Neuronal stem cell (in vitro differentiated cells): ENCODE data around the gene EFCAB13.

Experiments used
- DNase-seq: peaks from one replicate; pipeline ENCODE4 v3.0.0-alpha.2; 2013; ENCODE audit warnings: low spot score
- H2AFZ ChIP-seq: one replicate; pipeline ENCODE4 v1.6.1; 2013; ENCODE audit warnings: mild to moderate bottlenecking, low read length, inconsistent platforms
- H2AK5ac ChIP-seq: 2 replicates; pipeline ENCODE4 v1.6.1; 2013; ENCODE audit warnings: low read depth, mild to moderate bottlenecking, inconsistent platforms, low read length, moderate library complexity, mixed read lengths
- H2BK120ac ChIP-seq: 2 replicates; pipeline ENCODE4 v1.6.1; 2013; ENCODE audit warnings: low read depth, mild to moderate bottlenecking, inconsistent platforms, low read length, moderate library complexity, mixed read lengths
- H2BK12ac ChIP-seq: one replicate; pipeline ENCODE4 v1.6.1; 2013; ENCODE audit warnings: low read length, inconsistent platforms
- H2BK15ac ChIP-seq: 2 replicates; pipeline ENCODE4 v1.6.1; 2013; ENCODE audit warnings: mild to moderate bottlenecking, low read length, inconsistent platforms, mixed read lengths
- H2BK5ac ChIP-seq: one replicate; pipeline ENCODE4 v1.6.1; 2013; ENCODE audit warnings: inconsistent platforms, mild to moderate bottlenecking, low read length, moderate library complexity
- H3K14ac ChIP-seq: one replicate; pipeline ENCODE4 v1.6.1; 2013; ENCODE audit warnings: low read length, inconsistent platforms
- H3K18ac ChIP-seq: 2 replicates; pipeline ENCODE4 v1.6.1; 2013; ENCODE audit warnings: low read length, inconsistent platforms
- H3K23ac ChIP-seq: 2 replicates; pipeline ENCODE4 v1.6.1; 2013; ENCODE audit warnings: low read depth, mild to moderate bottlenecking, mixed read lengths, low read length, inconsistent platforms; ENCODE audit not compliant: poor library complexity
- H3K27ac ChIP-seq: replicated peaks from 3 replicates; pipeline ENCODE4 v1.5.1; 2013; ENCODE audit warnings: low read length, inconsistent platforms
- H3K27me3 ChIP-seq, 3 experiments: 2 replicates each; pipeline ENCODE4 v1.6.1; 2013; ENCODE audit warnings: low read length in 3 of 3, mild to moderate bottlenecking in 2 of 3, inconsistent platforms in 1 of 3, low read depth in 1 of 3, mixed read lengths in 1 of 3, moderate library complexity in 1 of 3; ENCODE audit not compliant: control insufficient read depth in 3 of 3, insufficient read depth in 3 of 3
- H3K36me3 ChIP-seq, 2 donors: replicated peaks in 1 of 2; 2 replicates each; pipeline ENCODE4 v1.6.1; 2013; ENCODE audit warnings: low read length in 2 of 2; ENCODE audit not compliant: control insufficient read depth in 2 of 2, insufficient read depth in 2 of 2
- H3K4ac ChIP-seq: 2 replicates; pipeline ENCODE4 v1.6.1; 2013; ENCODE audit warnings: inconsistent platforms, mild to moderate bottlenecking, low read length, moderate library complexity
- H3K4me1 ChIP-seq, 2 donors: 1 replicate in 1 of 2; 2 replicates in 1 of 2; pipeline ENCODE4 v1.6.1; 2013; ENCODE audit warnings: low read length in 2 of 2, low read depth in 1 of 2; ENCODE audit not compliant: control insufficient read depth in 2 of 2, insufficient read depth in 1 of 2
- H3K4me2 ChIP-seq: one replicate; pipeline ENCODE4 v1.6.1; 2013; ENCODE audit warnings: mild to moderate bottlenecking, low read length, inconsistent platforms; ENCODE audit not compliant: insufficient read depth, poor library complexity, severe bottlenecking
- H3K4me3 ChIP-seq, 2 donors: 2 replicates each; pipeline ENCODE4 v1.5.1; 2013; ENCODE audit warnings: low read length in 2 of 2, mild to moderate bottlenecking in 2 of 2, inconsistent platforms in 1 of 2, moderate library complexity in 1 of 2
- H3K79me1 ChIP-seq: one replicate; pipeline ENCODE4 v1.6.1; 2013; ENCODE audit warnings: low read depth, mild to moderate bottlenecking, inconsistent platforms, low read length, moderate library complexity
- H3K9ac ChIP-seq: one replicate; pipeline ENCODE4 v1.6.1; 2013; ENCODE audit warnings: mild to moderate bottlenecking, low read depth, low read length, inconsistent platforms; ENCODE audit not compliant: poor library complexity
- H3K9me3 ChIP-seq, 2 donors: replicated peaks in 1 of 2; 2 replicates each; pipeline versions ENCODE3 to v1.6.1; 2013; ENCODE audit warnings: low read length in 2 of 2, mild to moderate bottlenecking in 2 of 2, inconsistent platforms in 1 of 2, low read depth in 1 of 2, mixed read lengths in 1 of 2, moderate library complexity in 1 of 2; ENCODE audit not compliant: control insufficient read depth in 2 of 2, insufficient read depth in 1 of 2
- H4K8ac ChIP-seq: one replicate; pipeline ENCODE4 v1.6.1; 2013; ENCODE audit warnings: low read depth, mild to moderate bottlenecking, inconsistent platforms, low read length, moderate library complexity
- H4K91ac ChIP-seq: one replicate; pipeline ENCODE4 v1.6.1; 2013; ENCODE audit warnings: low read length, low read depth, mild to moderate bottlenecking, inconsistent platforms; ENCODE audit not compliant: poor library complexity
- WGBS, 2 donors: extraction: QIAGEN DNeasy Blood & Tissue Kit; methylation state at CpG; one replicate each; pipeline ENCODE4 v1.1.7; 2013; ENCODE audit warnings: missing lambda C conversion rate in 2 of 2, mixed read lengths in 1 of 2; ENCODE audit not compliant: insufficient read length in 2 of 2, insufficient replicate concordance in 1 of 2; ENCODE audit errors: extremely low coverage in 2 of 2; 5-methylcytosine and 5-hydroxymethylcytosine counted together

EFCAB13 gene

GRCh38 chr17:47276444-47276843, 47.3 kb upstream of the EFCAB13 start:
- Histone ChIP-seq H3K9ac (no peak overlapping the region), H3K18ac (peak overlapping the region; percentile 81), H3K4me3 (no peak overlapping the region), H3K4me1 (peaks cover 23 to 42% of the 10 kb centered on the region in 2 donors), H3K14ac (no peak overlapping the region), H4K8ac (no peak overlapping the region), H3K4ac (no peak overlapping the region), H4K91ac (no peak overlapping the region), H3K27me3 (no peaks in the 10 kb centered on the region), H3K9me3 (no peaks in the 10 kb centered on the region), H2BK12ac (peak overlapping the region; percentile 75), H3K36me3 (no peaks in the 10 kb centered on the region), H2BK15ac (peak overlapping the region; percentile 50), H3K4me2 (no peak overlapping the region), H2AK5ac (peak overlapping the region; percentile 12), H3K79me1 (no peaks in the 10 kb centered on the region), H3K27ac (no peak overlapping the region), H2BK120ac (no peak overlapping the region), H2AFZ (peak overlapping the region; percentile 83), H2BK5ac (peak overlapping the region; percentile 57), H3K23ac (no peak overlapping the region)
- no CpG with 5 or more reads among the region's 3 CpGs for WGBS, 2 donors
- DNase-seq = no peak

DNA sequence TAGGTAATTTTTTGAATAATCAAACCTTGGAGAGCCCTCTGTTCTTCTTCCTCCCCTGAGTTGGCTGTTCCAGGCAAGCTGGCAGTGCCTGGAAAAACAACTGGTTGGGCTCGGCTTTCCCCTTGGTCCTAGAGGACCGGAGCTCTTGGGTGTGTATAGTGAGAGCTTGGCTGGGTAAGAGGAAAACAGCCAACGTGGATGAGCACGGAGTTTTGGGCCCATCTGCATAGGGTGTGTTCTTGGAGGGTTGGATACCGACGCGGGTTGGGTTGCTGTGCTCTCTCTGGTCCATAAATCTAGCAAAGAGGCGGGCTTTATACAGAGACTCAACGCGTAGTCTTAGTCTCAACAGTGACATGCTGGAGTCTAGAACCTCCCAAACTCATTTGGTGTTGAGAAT, 46.9 kb upstream of the EFCAB13 start:
- no peak overlapping the region for H3K23ac ChIP-seq
- H4K91ac ChIP-seq = no peak overlapping the region
- no peak overlapping the region for H3K9ac ChIP-seq
- WGBS, 2 donors = no CpG with 5 or more reads among the region's 10 CpGs
- no peak overlapping the region for H2BK5ac ChIP-seq
- no peaks in the 10 kb centered on the region for H3K9me3 ChIP-seq
- H3K18ac ChIP-seq = no peak overlapping the region
- H4K8ac ChIP-seq = no peak overlapping the region
- peaks cover 23 to 42% of the 10 kb centered on the region in 2 donors for H3K4me1 ChIP-seq
- H3K27ac ChIP-seq = no peak overlapping the region
- no peak overlapping the region for H3K4ac ChIP-seq
- peak overlapping the region; percentile 83 for H2AFZ ChIP-seq
- no peak overlapping the region for H2BK120ac ChIP-seq
- no peak overlapping the region for H2BK15ac ChIP-seq
- H3K4me3 ChIP-seq = no peak overlapping the region
- H3K4me2 ChIP-seq = no peak overlapping the region
- no peaks in the 10 kb centered on the region for H3K36me3 ChIP-seq
- no peak overlapping the region for H2BK12ac ChIP-seq
- no peak overlapping the region for H2AK5ac ChIP-seq
- no peak for DNase-seq
- H3K27me3 ChIP-seq = no peaks in the 10 kb centered on the region
- no peaks in the 10 kb centered on the region for H3K79me1 ChIP-seq
- H3K14ac ChIP-seq = no peak overlapping the region

DNA sequence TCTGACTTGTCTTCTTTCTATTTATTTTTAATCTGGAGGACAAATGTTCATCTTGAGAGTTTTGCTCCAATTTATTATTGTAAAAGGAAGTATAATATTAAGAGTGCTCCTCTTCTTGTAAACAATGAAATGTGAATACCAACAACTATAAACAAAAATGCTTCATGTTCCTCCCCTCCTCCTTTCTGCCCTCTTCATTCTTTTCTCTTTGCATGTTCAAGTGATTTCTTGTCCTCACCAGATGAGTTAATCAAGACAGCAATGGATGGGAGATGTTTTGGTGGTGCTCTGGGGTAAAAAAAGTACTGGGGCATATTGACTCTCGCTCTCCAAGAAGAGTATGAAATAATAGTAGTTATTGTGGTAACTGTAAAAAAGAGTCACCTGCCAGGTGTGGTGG, 45.8 kb upstream of the EFCAB13 start:
- Histone ChIP-seq H3K18ac (no peak overlapping the region), H3K9ac (no peak overlapping the region), H3K4me2 (no peak overlapping the region), H3K14ac (no peak overlapping the region), H3K79me1 (no peaks in the 10 kb centered on the region), H3K4me1 (peaks cover 23 to 42% of the 10 kb centered on the region in 2 donors), H2BK120ac (no peak overlapping the region), H3K27ac (no peak overlapping the region), H2AFZ (no peak overlapping the region), H3K36me3 (no peaks in the 10 kb centered on the region), H2BK15ac (no peak overlapping the region), H2BK12ac (no peak overlapping the region), H3K4ac (no peak overlapping the region), H4K91ac (no peak overlapping the region), H2BK5ac (no peak overlapping the region), H2AK5ac (no peak overlapping the region), H3K4me3 (no peak overlapping the region), H3K27me3 (no peaks in the 10 kb centered on the region), H3K9me3 (no peaks in the 10 kb centered on the region), H4K8ac (no peak overlapping the region), H3K23ac (no peak overlapping the region)
- no CpG with 5 or more reads among the region's 1 CpG for WGBS, 2 donors
- DNase-seq = no peak

- Histone ChIP-seq H3K14ac (no peak overlapping the region), H3K23ac (no peak overlapping the region), H3K18ac (no peak overlapping the region), H3K27me3 (no peaks in the 10 kb centered on the region), H3K36me3 (no peaks in the 10 kb centered on the region), H3K4me3 (no peak overlapping the region), H2AK5ac (no peak overlapping the region), H3K9me3 (no peaks in the 10 kb centered on the region), H2BK120ac (no peak overlapping the region), H3K4me2 (no peak overlapping the region), H3K4me1 (peaks cover 23 to 42% of the 10 kb centered on the region in 2 donors), H2AFZ (no peak overlapping the region), H2BK15ac (no peak overlapping the region), H3K27ac (no peak overlapping the region), H3K79me1 (no peaks in the 10 kb centered on the region), H4K8ac (no peak overlapping the region), H2BK12ac (no peak overlapping the region), H3K9ac (no peak overlapping the region), H3K4ac (no peak overlapping the region), H4K91ac (no peak overlapping the region), H2BK5ac (no peak overlapping the region)
- no peak for DNase-seq
- whole genome bisulfite sequencing, 2 donors = no CpG with 5 or more reads among the region's 4 CpGs
Observed at GRCh38 chr17:47278561-47278960, 45.2 kb upstream of the EFCAB13 start.
